HepG2 (cell line): ENCODE measurements around the gene FCRL5. TPM values are rescaled to one million over a fixed set of nuclear protein-coding genes. Genes with fewer than 3 reads are reported as not detected.

Source experiments
- ATAC-seq: fragments of 200-7000 bp; cut with Tn5 transposase; 3 replicates; pipeline ENCODE4 v1.9.1; 2020; ENCODE audit warnings: mild to moderate bottlenecking, moderate library complexity
- BruUV-seq: library from RNA; stranded (reverse); fragments of 400-500 nt; replicated peaks from 2 replicates; lab custom pipeline; 2021; lab: Mats Ljungman, UMichigan
- CTCF ChIA-PET: fragments of 300-600 bp; formaldehyde crosslinking; extraction: SDS; loops from one replicate; lab custom pipeline; 2021; ENCODE audit warnings: low total read pairs, inconsistent platforms, low intra/inter-chr PET ratio; lab: Yijun Ruan, JAX
- POLR2A ChIA-PET: fragments of 350-600 bp; sonication (Branson Sonifier 250); formaldehyde crosslinking; loops from one replicate; lab custom pipeline; 2020; ENCODE audit warnings: antibody characterized with exemption, inconsistent platforms; lab: Yijun Ruan, JAX
- DNase-seq: peaks from one replicate; pipeline ENCODE4 v3.0.0-alpha.2; 2015; ENCODE audit warnings: low spot score
- FAIRE-seq: peaks from 3 replicates; lab custom pipeline; 2011; peaks lifted over from hg19 to GRCh38; lab: Jason Lieb, UNC
- H2AFZ ChIP-seq: one replicate; pipeline ENCODE4 v1.6.1; 2011; ENCODE audit warnings: low read length, inconsistent platforms
- H3K27ac ChIP-seq: fragments of 300-600 bp; 3 replicates; pipeline ENCODE4 v1.8.0; 2011; ENCODE audit warnings: mixed run types, mild to moderate bottlenecking, mixed read lengths, low read length, inconsistent platforms; ENCODE audit not compliant: insufficient read depth; ENCODE audit errors: extremely low read length
- H3K27me3 ChIP-seq, 2 experiments: fragments of 200-600 bp in 1 of 2; 2 replicates in 1 of 2; 3 replicates in 1 of 2; pipeline versions ENCODE4 v1.6.0 to v1.8.0; 2011; ENCODE audit warnings: low read length in 2 of 2, mild to moderate bottlenecking in 2 of 2, moderate library complexity in 2 of 2, inconsistent platforms in 1 of 2; ENCODE audit not compliant: insufficient read depth in 2 of 2, control insufficient read depth in 1 of 2
- H3K36me3 ChIP-seq, 2 experiments: fragments of 200-600 bp in 1 of 2; replicated peaks in 1 of 2; 2 replicates in 1 of 2; 3 replicates in 1 of 2; pipeline versions ENCODE4 v1.5.1 to v1.8.0; 2011; ENCODE audit warnings: low read length in 2 of 2, inconsistent platforms in 1 of 2; ENCODE audit not compliant: insufficient read depth in 2 of 2, control insufficient read depth in 1 of 2
- H3K4me1 ChIP-seq: 2 replicates; pipeline ENCODE4 v1.5.1; 2012; ENCODE audit warnings: low read length, inconsistent platforms; ENCODE audit not compliant: insufficient read depth
- H3K4me2 ChIP-seq: 2 replicates; pipeline ENCODE4 v1.6.0; 2011; ENCODE audit warnings: low read depth, low read length, inconsistent platforms
- H3K4me3 ChIP-seq, 3 experiments: fragments of 200-600 bp in 1 of 3; sonication (generic), shearing (Covaris generic) in 1 of 3; replicated peaks in 1 of 3; 2 replicates each; pipeline ENCODE4 v1.5.1; 2011 to 2016; ENCODE audit warnings: low read length in 3 of 3, inconsistent platforms in 2 of 3, low read depth in 2 of 3, mild to moderate bottlenecking in 2 of 3, control low read depth in 1 of 3, mixed read lengths in 1 of 3; ENCODE audit not compliant: insufficient read depth in 1 of 3
- H3K79me2 ChIP-seq: one replicate; pipeline ENCODE4 v1.6.1; 2011; ENCODE audit warnings: low read length, inconsistent platforms; ENCODE audit not compliant: insufficient read depth
- H3K9ac ChIP-seq: 2 replicates; pipeline ENCODE4 v1.6.0; 2011; ENCODE audit warnings: mild to moderate bottlenecking, low read depth, low read length, inconsistent platforms; ENCODE audit not compliant: insufficient read depth
- H3K9me3 ChIP-seq: 2 replicates; pipeline ENCODE4 v1.5.1; 2012; ENCODE audit warnings: mild to moderate bottlenecking, low read length
- H4K20me1 ChIP-seq: 2 replicates; pipeline ENCODE4 v1.6.0; 2011; ENCODE audit warnings: inconsistent platforms, mild to moderate bottlenecking, low read length, moderate library complexity; ENCODE audit not compliant: insufficient read depth
- BRD4 ChIP-seq: sonication (generic); formaldehyde crosslinking; IDR thresholded peaks from 2 replicates; pipeline ENCODE4 v1.4.0; 2020; ENCODE audit warnings: missing genetic modification reagents
- IRF1 ChIP-seq: sonication (generic); formaldehyde crosslinking; IDR thresholded peaks from 2 replicates; pipeline ENCODE4 v1.4.0; 2020; ENCODE audit warnings: low read depth, mild to moderate bottlenecking, missing genetic modification reagents
- NBN ChIP-seq: fragments of 450-650 bp; conservative IDR thresholded peaks from 2 replicates; pipeline ENCODE4 v1.6.1; 2017
- RFXANK ChIP-seq: IDR thresholded peaks from 2 replicates; pipeline ENCODE4 v1.6.1; 2016
- SATB2 ChIP-seq: sonication (generic); formaldehyde crosslinking; IDR thresholded peaks from 2 replicates; pipeline ENCODE4 v1.5.0; 2020; ENCODE audit warnings: missing genetic modification reagents
- SRSF9 ChIP-seq: fragments of 200-400 bp; formaldehyde crosslinking; IDR thresholded peaks from 2 replicates; pipeline ENCODE4 v1.6.1; 2018; ENCODE audit warnings: borderline replicate concordance, mild to moderate bottlenecking, low read depth, low read length; ENCODE audit not compliant: insufficient read depth, poor library complexity, severe bottlenecking
- ZBED4 ChIP-seq: sonication (generic); formaldehyde crosslinking; IDR thresholded peaks from 2 replicates; pipeline ENCODE4 v1.4.0; 2020; ENCODE audit warnings: missing genetic modification reagents, borderline replicate concordance
- ZKSCAN5 ChIP-seq: sonication (generic); formaldehyde crosslinking; IDR thresholded peaks from 2 replicates; pipeline ENCODE4 v1.5.1; 2020; ENCODE audit warnings: mild to moderate bottlenecking, missing genetic modification reagents
- ZMYM2 ChIP-seq: sonication (generic); formaldehyde crosslinking; IDR thresholded peaks from 2 replicates; pipeline ENCODE4 v1.8.0; 2022; ENCODE audit warnings: mild to moderate bottlenecking, missing genetic modification reagents
- in situ Hi-C: cut with HindIII; loops from 2 replicates; pipeline ENCODE4 v1.10.0; 2017; ENCODE audit warnings: low pct_unique_long_range_greater_than_20kb; ENCODE audit not compliant: extremely low pct_ligation_motif_present
- intact Hi-C: fragments of 100-400 bp; cut with micrococcal nuclease; formaldehyde crosslinking; loops from one replicate; pipeline ENCODE4 v1.10.0; 2022; ENCODE audit not compliant: unreplicated experiment
- polyA plus RNA-seq, 8 experiments: library from polyadenylated mRNA; depleted of rRNA in 3 of 8; stranded (reverse) in 7 of 8; unstranded in 1 of 8; fragments of >200 nt; fragmentation: Illumina TruSeq in 4 of 8; extraction: Trizol in 4 of 8; gene quantifications; 2 replicates each; pipeline versions ENCODE4 v1.2.1 to v1.2.3, GENCODE V29; 2011 to 2016; ENCODE audit warnings: low read depth in 4 of 8, missing spikeins in 1 of 8, mixed read lengths in 1 of 8; ENCODE audit not compliant: insufficient read depth in 1 of 8
- total RNA-seq, 5 experiments: library from RNA; depleted of rRNA; stranded (reverse); fragments of >200 nt; fragmentation: Illumina TruSeq; extraction: Trizol; gene quantifications; 2 replicates each; pipeline ENCODE4 v1.2.3, GENCODE V29; 2016; ENCODE audit warnings: low read depth in 1 of 5

FCRL5 gene
- total and polyA plus RNA-seq, 2 of the 13 experiments (the other 11 are each of a cell fraction or from before 2014, with no cell fraction given) = not detected

- H3K9me3 ChIP-seq = no peaks in the 10 kb centered on the region
- BruUV-seq = no TSS peak
- no peak for ATAC-seq
Observed at GRCh38 chr1:157478030-157478429, 74.3 kb downstream of the FCRL5 start.

More at GRCh38 chr1:157478030-157478429, 74.3 kb downstream of the FCRL5 start:
- no peaks in the 10 kb centered on the region for H3K4me1 ChIP-seq
- no peak overlapping the region for H2AFZ ChIP-seq
- POLR2A ChIA-PET = no interaction called here
- H3K4me2 ChIP-seq = no peak overlapping the region
- H3K9ac ChIP-seq = no peak overlapping the region
- DNase-seq (no peak), FAIRE-seq (no peak)
- TF ChIP-seq IRF1 (CRISPR knock-in tag) (no peak), RFXANK (CRISPR knock-in tag) (no peak), BRD4 (CRISPR knock-in tag) (no peak), SRSF9 (no peak), ZMYM2 (CRISPR knock-in tag) (no peak), ZBED4 (CRISPR knock-in tag) (no peak), SATB2 (CRISPR knock-in tag) (no peak), ZKSCAN5 (CRISPR knock-in tag) (no peak), NBN (no peak)
- no peaks in the 10 kb centered on the region for H3K36me3 ChIP-seq
- no peaks in the 10 kb centered on the region for H3K79me2 ChIP-seq
- no peaks in the 10 kb centered on the region; a peak in 1 of 5 replicates for H3K27me3 ChIP-seq
- no peaks in the 10 kb centered on the region for H4K20me1 ChIP-seq
- in situ Hi-C loops = no loop called here
- no peak overlapping the region for H3K4me3 ChIP-seq
- intact Hi-C loops = no loop called here
- CTCF ChIA-PET = no interaction called here
- H3K27ac ChIP-seq = no peak overlapping the region
